Spleen (tissue), 7 donors: ENCODE measurements around the gene CNOT11.
"Not testable (repeated sequence)": the region's sequence is repeated elsewhere in the genome, so short reads cannot be mapped to it uniquely, and the experiment has no call there.

Source experiments
- CTCF ChIP-seq, 11 experiments: fragments of 200-600 bp in 7 of 11; fragments of 450-650 bp in 4 of 11; sonication (generic) in 4 of 11; IDR thresholded peaks in 8 of 11; conservative IDR thresholded peaks in 3 of 11; 1 replicate in 7 of 11; 2 replicates in 4 of 11; pipeline versions ENCODE4 v1.4.0 to v1.8.0; 2016 to 2021; ENCODE audit warnings: antibody characterized with exemption in 11 of 11, inconsistent platforms in 4 of 11, mild to moderate bottlenecking in 1 of 11
- POLR2A ChIP-seq, 3 donors: fragments of 450-650 bp; IDR thresholded peaks; one replicate each; pipeline ENCODE4 v1.5.1; 2017; ENCODE audit warnings: antibody characterized with exemption in 3 of 3, mild to moderate bottlenecking in 1 of 3
- POLR2AphosphoS5 ChIP-seq, 3 donors: sonication (generic); formaldehyde crosslinking; IDR thresholded peaks; one replicate each; pipeline ENCODE4 v1.5.1; 2017; ENCODE audit warnings: antibody characterized with exemption in 3 of 3
- donor health status: DM: no; HTN: no; CAD: no; lungs with moderate emphysema.
- donor health status: DM: no; HTN: no; CAD: no.
- donor health status: DM: no; HTN: no; CAD: no.

DNA sequence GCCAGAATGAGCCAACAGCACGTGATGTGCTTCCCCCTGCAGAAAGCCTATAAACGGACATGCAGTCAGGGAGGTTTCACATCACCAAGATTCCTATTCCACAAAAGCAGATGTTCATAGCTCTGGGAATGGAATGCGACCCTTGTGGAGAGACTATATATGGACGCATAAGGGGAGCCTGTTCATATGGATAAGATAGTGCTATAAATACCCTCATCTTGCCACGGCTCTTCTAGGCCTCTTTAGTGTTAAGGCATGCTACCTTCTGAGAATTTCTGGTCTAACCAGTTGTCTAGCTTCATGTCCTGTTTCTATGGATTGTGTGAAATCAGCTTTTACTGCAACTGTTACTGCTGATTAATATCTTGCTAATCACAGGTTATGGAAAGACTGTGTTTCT, 14.7 kb upstream of the CNOT11 start:
- TF ChIP-seq CTCF (IDR thresholded peaks at IDR 0.05 in 8 of 11, conservative IDR thresholded peaks at IDR 0.05 in 3 of 11); POLR2AphosphoS5 (IDR thresholded peaks at IDR 0.05); POLR2A (IDR thresholded peaks at IDR 0.05): not testable (repeated sequence)
